Hepatocyte (in vitro differentiated cells): ENCODE results near the gene RPL13A. TPM values are rescaled to one million over a fixed set of nuclear protein-coding genes. Genes with fewer than 3 reads are reported as not detected.

Experiments used
- DNase-seq: peaks from one replicate; pipeline ENCODE4 v3.0.0-alpha.2; 2016; ENCODE audit warnings: low spot score
- H2AFZ ChIP-seq: fragments of 200-600 bp; sonication (generic); 2 replicates; pipeline ENCODE4 v1.6.0; 2016; ENCODE audit warnings: antibody characterized with exemption, mild to moderate bottlenecking
- H3K27ac ChIP-seq: fragments of 200-600 bp; sonication (generic); 2 replicates; pipeline ENCODE4 v1.5.1; 2016; ENCODE audit warnings: mild to moderate bottlenecking
- H3K27me3 ChIP-seq: fragments of 200-600 bp; sonication (generic); 2 replicates; pipeline ENCODE4 v1.6.1; 2016
- H3K36me3 ChIP-seq: fragments of 200-600 bp; sonication (generic); replicated peaks from 2 replicates; pipeline ENCODE4 v1.5.1; 2016; ENCODE audit warnings: low read depth; ENCODE audit not compliant: insufficient read depth
- H3K4me1 ChIP-seq: fragments of 200-600 bp; sonication (generic); 2 replicates; pipeline ENCODE4 v1.5.1; 2016; ENCODE audit warnings: mild to moderate bottlenecking, moderate library complexity; ENCODE audit not compliant: insufficient read depth
- H3K4me2 ChIP-seq: fragments of 200-600 bp; sonication (generic); 2 replicates; pipeline ENCODE4 v1.6.0; 2016
- H3K4me3 ChIP-seq: fragments of 200-600 bp; sonication (generic); 2 replicates; pipeline ENCODE4 v1.5.1; 2016; ENCODE audit warnings: mild to moderate bottlenecking
- H3K79me2 ChIP-seq: fragments of 200-600 bp; sonication (generic); 2 replicates; pipeline ENCODE4 v1.6.0; 2017; ENCODE audit warnings: mild to moderate bottlenecking
- H3K9me2 ChIP-seq: fragments of 200-600 bp; sonication (generic); replicated peaks from 2 replicates; pipeline ENCODE4 v1.6.0; 2017; ENCODE audit warnings: mild to moderate bottlenecking; ENCODE audit not compliant: insufficient read depth
- H3K9me3 ChIP-seq: fragments of 200-600 bp; sonication (generic); 2 replicates; pipeline ENCODE4 v1.5.1; 2016; ENCODE audit warnings: low read depth, mild to moderate bottlenecking
- H4K20me1 ChIP-seq: fragments of 200-600 bp; sonication (generic); 2 replicates; pipeline ENCODE4 v1.6.0; 2016; ENCODE audit warnings: mild to moderate bottlenecking; ENCODE audit not compliant: insufficient read depth, poor library complexity, severe bottlenecking
- EZH2 ChIP-seq: fragments of 200-600 bp; sonication (generic); IDR thresholded peaks from 2 replicates; pipeline ENCODE4 v1.6.1; 2016; ENCODE audit warnings: antibody characterized with exemption, mild to moderate bottlenecking, borderline replicate concordance
- EZH2phosphoT487 ChIP-seq: fragments of 200-600 bp; sonication (generic); IDR thresholded peaks from one replicate; pipeline ENCODE4 v1.6.1; 2018; ENCODE audit warnings: antibody characterized with exemption, mild to moderate bottlenecking, low read depth, moderate library complexity; ENCODE audit not compliant: unreplicated experiment, severe bottlenecking
- WGBS: methylation state at CpG from one replicate; pipeline ENCODE4 v1.1.6; 2016; ENCODE audit warnings: low lambda C conversion rate; ENCODE audit errors: missing lambda C conversion rate; 5-methylcytosine and 5-hydroxymethylcytosine counted together
- polyA plus RNA-seq: library from polyadenylated mRNA; unstranded; fragments of >200 nt; fragmentation: Nextera tagmentation; extraction: Ambion mirVana; gene quantifications from 2 replicates; pipeline ENCODE4 v1.2.1, GENCODE V29; 2016
- total RNA-seq: library from RNA; depleted of rRNA; stranded (reverse); fragments of >200 nt; gene quantifications from 2 replicates; pipeline ENCODE4 v1.2.3, GENCODE V29; 2014
- TF ChIP-seq, protein P1 (sequence below): fragments of 200-600 bp; sonication (generic); IDR thresholded peaks from 2 replicates; pipeline ENCODE4 v1.5.1; 2016; ENCODE audit warnings: antibody characterized with exemption, mild to moderate bottlenecking; ENCODE audit not compliant: poor library complexity

The RPL13A gene
- total and polyA plus RNA-seq, 2 experiments from 2014 or later = 904 to 1,997 TPM

- H3K79me2 ChIP-seq = peaks cover 23% of the 10 kb centered on the region
- H3K36me3 ChIP-seq = no peaks in the 10 kb centered on the region
- H3K4me3 ChIP-seq = peak overlapping the region; percentile 62
- 53% methylated on average over 10 of the region's 10 CpGs for WGBS
- peak overlapping the region; percentile 47 for H2AFZ ChIP-seq
- no peak for DNase-seq
- H4K20me1 ChIP-seq = no peaks in the 10 kb centered on the region
- no peaks in the 10 kb centered on the region for H3K9me3 ChIP-seq
- H3K4me1 ChIP-seq = peaks cover 7% of the 10 kb centered on the region
- H3K27me3 ChIP-seq = no peaks in the 10 kb centered on the region
- H3K9me2 ChIP-seq = no peaks in the 10 kb centered on the region
- TF ChIP-seq EZH2 (no peak), EZH2phosphoT487 (no peak)
- TF ChIP-seq, protein P1, sequence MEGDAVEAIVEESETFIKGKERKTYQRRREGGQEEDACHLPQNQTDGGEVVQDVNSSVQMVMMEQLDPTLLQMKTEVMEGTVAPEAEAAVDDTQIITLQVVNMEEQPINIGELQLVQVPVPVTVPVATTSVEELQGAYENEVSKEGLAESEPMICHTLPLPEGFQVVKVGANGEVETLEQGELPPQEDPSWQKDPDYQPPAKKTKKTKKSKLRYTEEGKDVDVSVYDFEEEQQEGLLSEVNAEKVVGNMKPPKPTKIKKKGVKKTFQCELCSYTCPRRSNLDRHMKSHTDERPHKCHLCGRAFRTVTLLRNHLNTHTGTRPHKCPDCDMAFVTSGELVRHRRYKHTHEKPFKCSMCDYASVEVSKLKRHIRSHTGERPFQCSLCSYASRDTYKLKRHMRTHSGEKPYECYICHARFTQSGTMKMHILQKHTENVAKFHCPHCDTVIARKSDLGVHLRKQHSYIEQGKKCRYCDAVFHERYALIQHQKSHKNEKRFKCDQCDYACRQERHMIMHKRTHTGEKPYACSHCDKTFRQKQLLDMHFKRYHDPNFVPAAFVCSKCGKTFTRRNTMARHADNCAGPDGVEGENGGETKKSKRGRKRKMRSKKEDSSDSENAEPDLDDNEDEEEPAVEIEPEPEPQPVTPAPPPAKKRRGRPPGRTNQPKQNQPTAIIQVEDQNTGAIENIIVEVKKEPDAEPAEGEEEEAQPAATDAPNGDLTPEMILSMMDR = no peak
- H3K4me2 ChIP-seq = peak overlapping the region; percentile 90
- peak overlapping the region; percentile 99 for H3K27ac ChIP-seq
Observed at GRCh38 chr19:49453757-49454240, 33.6 kb upstream of the RPL13A start.

DNA sequence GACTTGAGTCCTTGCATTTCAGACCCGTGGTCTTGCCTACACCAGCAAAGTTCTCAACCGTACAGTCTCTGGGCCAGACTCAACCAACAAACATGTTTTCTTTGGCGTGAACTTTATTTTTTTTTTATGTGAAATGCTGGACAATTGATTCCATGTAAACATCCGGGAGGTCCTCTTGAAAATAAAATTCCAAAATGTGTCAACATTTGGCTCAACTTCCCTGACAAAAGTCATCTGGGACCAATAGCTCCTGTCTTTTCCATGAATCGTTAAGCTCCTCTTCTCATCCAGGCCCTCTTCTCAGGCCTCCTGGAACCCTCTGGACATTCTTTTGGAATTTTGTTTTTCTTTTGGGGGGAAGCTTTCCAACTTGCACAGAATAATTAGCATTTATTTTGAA is 31.6 kb upstream of the RPL13A start:
- no peaks in the 10 kb centered on the region for H4K20me1 ChIP-seq
- peaks cover 7% of the 10 kb centered on the region for H3K4me1 ChIP-seq
- H2AFZ ChIP-seq = no peak overlapping the region
- 91% methylated on average over 5 of the region's 5 CpGs for WGBS
- no peak overlapping the region for H3K4me3 ChIP-seq
- H3K4me2 ChIP-seq = no peak overlapping the region
- H3K27ac ChIP-seq = no peak overlapping the region
- H3K27me3 ChIP-seq = no peaks in the 10 kb centered on the region
- TF ChIP-seq EZH2 (no peak), EZH2phosphoT487 (no peak)
- TF ChIP-seq, protein P1 = no peak
- no peaks in the 10 kb centered on the region for H3K9me3 ChIP-seq
- peaks cover 2% of the 10 kb centered on the region for H3K36me3 ChIP-seq
- peaks cover 16% of the 10 kb centered on the region for H3K79me2 ChIP-seq
- DNase-seq = no peak
- H3K9me2 ChIP-seq = no peaks in the 10 kb centered on the region

DNA sequence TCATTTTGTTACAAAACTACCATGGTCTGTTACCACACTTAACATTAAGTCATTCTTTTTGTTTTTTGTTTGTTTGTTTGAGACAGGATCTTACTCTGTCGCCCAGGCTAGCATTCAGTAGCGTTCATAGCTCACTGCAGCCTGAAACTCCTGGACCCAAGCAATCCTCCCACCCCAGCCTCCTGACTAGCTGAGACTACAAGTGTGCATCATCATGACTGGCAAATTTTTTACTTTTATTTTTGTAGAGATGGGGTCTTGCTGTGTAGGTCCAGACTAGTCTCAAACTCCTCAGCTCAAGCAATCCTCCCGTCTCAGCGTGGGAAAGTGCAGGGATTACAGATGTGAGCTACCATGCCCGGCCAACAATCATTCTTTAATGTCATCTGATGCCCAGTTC is 31.1 kb upstream of the RPL13A start:
- Histone ChIP-seq H3K27me3 (no peaks in the 10 kb centered on the region), H3K9me2 (no peaks in the 10 kb centered on the region), H4K20me1 (no peaks in the 10 kb centered on the region), H3K9me3 (no peaks in the 10 kb centered on the region), H3K4me3 (no peak overlapping the region), H3K27ac (no peak overlapping the region), H3K4me2 (no peak overlapping the region), H3K4me1 (peaks cover 7% of the 10 kb centered on the region), H3K36me3 (peaks cover 2% of the 10 kb centered on the region), H3K79me2 (peaks cover 11% of the 10 kb centered on the region), H2AFZ (no peak overlapping the region)
- WGBS = 95% methylated on average over 5 of the region's 5 CpGs
- DNase-seq = no peak
- TF ChIP-seq, protein P1 = no peak
- no peak for TF ChIP-seq EZH2phosphoT487
- no peak for TF ChIP-seq EZH2

DNA sequence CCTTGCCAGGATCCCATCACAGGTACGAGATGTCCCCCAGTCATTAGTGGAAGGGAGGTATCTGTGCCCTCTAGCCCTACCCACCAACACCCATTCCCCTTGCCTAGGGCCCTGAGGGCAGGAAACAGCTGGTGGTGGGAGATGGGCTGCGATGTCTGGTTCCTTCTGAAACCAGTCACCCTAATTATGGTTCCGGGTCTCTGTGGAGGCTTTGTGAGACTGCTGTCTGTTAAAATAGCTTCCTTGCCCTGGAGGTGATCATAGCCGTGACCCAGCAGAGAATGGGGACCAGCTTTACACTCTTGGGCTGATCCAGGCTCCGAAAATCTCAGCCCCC is 28.9 kb upstream of the RPL13A start:
- Histone ChIP-seq H4K20me1 (no peaks in the 10 kb centered on the region), H3K27me3 (no peaks in the 10 kb centered on the region), H3K4me1 (peaks cover 7% of the 10 kb centered on the region), H3K36me3 (peaks cover 2% of the 10 kb centered on the region), H3K9me2 (no peaks in the 10 kb centered on the region), H3K79me2 (peaks cover 11% of the 10 kb centered on the region), H3K27ac (peak overlapping the region; percentile 37), H2AFZ (no peak overlapping the region), H3K4me2 (no peak overlapping the region), H3K4me3 (no peak overlapping the region), H3K9me3 (no peaks in the 10 kb centered on the region)
- TF ChIP-seq, protein P1 = no peak
- TF ChIP-seq EZH2phosphoT487 (no peak), EZH2 (no peak)
- no peak for DNase-seq
- 88% methylated on average over 5 of the region's 5 CpGs for WGBS
